ENCODE results near the gene ITGB2.

Gene ITGB2

DNA sequence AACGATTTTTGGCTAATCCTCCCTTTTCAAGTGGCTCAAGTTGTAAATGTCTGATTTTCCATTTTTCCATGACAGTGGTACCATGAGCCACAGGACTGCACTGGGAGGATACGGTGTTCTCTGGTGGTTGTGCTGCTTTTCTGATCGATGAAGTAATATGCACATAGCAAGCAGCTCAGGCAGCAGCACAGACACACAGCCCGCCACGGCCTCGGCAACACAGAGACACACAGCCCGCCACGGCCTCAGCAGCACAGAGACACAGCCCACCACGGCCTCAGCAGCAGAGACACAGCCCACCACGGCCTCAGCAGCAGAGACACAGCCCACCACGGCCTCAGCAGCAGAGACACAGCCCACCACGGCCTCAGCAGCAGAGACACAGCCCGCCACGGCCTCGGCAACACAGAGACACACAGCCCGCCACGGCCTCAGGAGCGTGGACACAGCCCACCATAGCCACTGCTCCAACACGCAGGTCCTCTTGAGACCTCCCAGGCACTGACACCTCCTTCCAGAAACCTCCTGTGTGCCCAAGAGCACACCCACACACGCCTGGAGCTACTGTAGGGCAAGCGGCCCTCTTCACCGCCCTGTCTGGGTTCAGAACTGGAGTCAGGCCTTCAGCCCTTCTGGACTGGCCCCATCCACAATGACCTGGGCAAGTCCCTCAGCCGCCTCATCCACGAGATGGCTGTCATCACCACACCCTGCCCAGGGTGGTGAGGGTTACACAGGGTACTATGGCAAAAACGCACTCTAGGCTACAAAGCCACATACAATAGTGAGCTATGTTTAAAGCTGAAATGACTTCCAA, 57.6 kb downstream of the ITGB2 start:
- no peak for DNase-seq

DNA sequence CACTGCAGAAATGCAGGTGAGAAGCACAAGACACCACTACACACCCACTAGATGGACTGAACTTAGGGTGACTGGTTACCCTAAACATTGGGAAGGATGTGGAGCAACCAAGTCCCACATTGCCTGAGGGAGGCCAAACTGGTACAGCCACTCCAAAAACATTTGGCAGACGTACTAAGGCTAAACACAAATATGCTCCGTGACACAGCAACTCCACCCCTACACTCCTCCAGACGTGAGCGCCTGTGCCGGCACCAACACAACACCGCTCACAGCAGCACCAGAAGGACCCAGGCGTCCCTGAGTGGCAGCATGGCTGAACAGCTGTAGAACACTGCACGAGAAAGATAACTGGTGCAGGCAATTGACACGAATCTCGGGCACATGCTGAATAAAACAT, 61.9 kb downstream of the ITGB2 start:
- DNase-seq, result no peak

DNA sequence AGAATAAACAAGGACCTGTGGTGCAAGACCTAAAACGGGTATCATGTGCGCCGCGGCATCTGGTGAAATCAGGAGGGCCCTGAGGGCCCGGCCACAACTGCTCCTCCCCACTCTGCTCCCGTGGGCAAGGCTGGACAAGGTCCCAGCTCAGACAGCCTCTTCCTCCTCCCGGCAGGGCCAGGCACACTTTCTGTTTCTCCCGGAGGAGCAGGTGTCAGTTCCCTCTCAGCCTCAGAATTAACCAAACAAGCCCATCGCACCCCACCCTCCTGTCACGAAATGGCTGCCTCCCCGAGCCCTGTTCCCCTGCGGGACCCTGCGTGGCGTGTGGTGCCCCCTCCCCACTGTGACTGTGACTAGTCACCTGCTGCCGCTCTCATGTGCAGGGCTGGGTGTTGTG, 62.4 kb downstream of the ITGB2 start:
- DNase-seq, result no peak

GRCh38 chr21:44857127-44857892, 63.4 kb downstream of the ITGB2 start:
- DNase-seq, result no peak

DNA sequence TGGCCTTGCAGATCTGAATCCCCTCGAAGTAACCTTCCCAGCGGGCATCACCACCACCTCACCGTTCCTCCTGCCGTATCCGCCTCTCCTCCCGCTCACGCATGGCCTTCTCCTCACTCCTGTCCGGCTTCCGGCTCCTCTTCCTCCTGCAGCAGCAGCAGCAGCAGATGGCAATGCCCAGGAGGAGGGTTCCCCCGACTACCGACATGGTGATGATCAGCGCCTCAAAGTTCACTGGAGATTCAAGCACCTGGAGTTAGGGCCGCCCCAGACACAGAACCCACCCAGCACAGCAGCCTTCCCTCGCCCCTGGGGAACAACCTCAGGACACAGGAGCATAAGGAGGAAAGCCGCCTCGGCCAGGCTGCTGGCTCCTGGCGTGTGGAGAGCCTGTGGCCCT, 64.6 kb downstream of the ITGB2 start:
- no peak for DNase-seq

GRCh38 chr21:44855572-44855971, 65.1 kb downstream of the ITGB2 start:
- DNase-seq, result no peak

DNA sequence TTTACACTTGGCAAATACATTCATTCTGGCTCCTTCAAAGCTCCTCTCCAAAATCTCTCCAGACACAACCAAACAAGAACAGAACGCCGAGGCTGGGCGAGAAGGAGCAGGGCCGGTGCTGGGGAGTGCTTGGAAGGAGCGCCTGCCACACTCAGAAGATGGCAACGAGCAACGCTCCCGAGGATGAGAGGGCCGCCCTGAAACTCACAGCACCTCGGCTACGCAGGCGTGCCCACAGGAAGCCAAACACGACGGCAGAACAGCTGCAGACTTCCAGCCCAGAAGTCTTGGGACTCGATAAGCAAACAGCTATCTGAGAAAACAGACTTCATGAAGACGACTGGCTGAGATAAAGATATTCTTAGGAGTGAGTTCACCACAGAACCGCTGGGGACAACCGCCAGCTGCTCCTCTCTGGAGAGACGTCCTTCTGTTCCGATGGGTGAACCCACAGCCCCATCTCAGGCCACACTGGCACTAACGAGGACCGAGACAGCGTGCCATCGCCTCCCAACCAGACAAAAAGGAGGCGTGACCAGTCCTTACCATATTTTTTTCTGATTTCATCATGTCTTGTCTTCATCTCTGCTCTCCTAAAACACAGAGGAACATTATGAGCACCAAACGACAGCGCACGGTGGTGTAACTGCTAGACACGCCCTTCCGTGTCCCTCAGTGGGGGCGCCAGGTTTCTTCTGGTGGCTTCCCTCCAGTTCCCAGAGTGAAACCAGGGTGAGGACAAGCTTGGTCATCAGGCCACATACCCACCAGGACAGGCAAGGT, 65.8 kb downstream of the ITGB2 start:
- DNase-seq, result no peak

- DNase-seq, result no peak
These were observed 66.4 kb downstream of the ITGB2 start for GRCh38 chr21:44854391-44854663.

GRCh38 chr21:44853601-44854390, 66.9 kb downstream of the ITGB2 start:
- DNase-seq, result no peak

GRCh38 chr21:44850905-44851657, 69.6 kb downstream of the ITGB2 start:
- no peak for DNase-seq

DNA sequence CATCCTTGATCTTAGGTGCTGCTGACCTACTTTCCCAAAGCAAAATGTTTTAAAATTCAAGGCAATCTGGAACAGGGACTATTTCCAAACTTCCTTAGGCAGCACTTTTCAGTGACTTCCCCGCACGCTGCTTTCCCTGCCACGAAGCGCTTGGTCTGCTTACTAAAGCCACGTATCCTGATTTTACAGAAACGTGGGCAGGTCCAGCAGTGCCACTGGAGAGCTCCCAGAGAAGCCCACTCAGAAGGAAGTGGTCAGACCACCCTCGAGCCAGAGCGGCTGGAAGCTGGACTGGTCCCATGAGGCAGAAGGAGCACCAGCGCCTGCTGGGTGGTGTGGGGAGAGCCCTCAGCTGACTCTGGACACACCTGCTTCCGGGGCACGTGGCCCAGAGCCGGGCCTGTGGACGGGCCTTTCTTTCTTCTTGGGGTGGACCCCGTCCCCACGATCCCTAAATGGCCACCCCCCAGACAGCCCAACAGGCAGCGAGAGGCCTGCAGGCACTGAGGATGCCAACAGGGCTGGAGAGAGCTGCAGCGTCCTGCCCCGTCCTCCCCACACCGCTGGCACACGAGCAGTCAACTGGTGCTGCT, 70.4 kb downstream of the ITGB2 start:
- DNase-seq, result no peak

DNA sequence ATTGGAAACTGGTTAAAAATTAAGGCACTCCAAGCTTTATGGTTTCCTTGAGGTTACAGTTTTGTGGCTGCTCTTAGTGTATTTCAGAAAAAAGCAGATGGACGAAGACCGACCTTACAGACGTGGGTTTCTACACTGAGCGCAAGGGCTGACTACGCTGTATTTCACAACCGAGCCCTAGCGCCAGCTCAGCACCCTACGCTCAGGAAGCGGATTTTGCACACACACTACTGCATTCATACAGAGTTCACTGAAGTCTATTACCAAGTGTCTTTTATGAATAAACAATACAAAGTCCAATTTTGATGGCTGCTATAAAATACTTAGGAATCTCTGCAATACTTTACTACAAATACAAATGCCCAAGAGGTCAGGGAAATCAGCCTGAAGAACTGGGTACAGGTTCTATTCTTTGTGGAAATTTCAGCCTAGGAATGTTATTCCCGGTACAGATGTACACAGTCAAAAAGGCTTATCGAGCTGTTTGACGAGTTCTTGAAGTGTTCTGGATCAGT, 71.0 kb downstream of the ITGB2 start:
- no peak for DNase-seq

GRCh38 chr21:44848821-44849521, 71.7 kb downstream of the ITGB2 start:
- no peak for DNase-seq

DNA sequence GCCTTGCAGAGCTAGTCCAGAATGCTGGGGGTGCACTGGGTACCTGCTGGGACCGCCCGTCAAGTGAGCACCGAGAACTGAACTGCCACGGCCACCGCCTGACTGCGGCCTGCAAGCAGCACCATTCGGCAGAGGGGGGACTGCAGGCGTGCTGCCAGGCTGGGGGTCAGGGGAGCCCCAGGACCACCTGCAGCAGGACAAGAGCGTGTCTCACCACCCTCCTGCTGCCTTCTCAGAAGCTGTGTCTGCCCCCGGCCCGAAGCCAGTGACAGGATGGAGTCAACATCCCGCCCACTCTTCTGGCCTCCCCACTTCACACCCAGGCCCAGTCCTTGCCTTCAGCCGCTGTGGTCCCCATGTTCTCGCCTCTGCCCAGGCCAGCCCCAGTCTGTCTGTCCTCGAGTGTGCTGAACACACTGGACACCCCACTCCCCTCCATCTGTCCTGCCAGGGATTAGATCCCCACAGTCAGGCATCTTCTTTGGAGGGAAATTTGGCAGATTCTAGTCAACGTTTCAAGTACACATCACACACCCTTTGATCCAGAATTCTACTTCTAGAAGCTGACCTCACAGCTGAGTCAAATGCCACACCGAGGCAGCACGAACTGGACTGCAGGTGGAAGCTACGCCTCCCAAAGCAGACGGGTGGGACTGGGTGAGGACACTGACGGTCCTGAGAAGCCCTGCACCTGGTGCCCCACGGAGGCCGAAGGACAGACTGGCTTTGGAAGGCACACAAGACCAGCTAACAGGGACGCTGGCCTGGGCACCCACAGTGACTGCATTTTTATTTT, 73.2 kb downstream of the ITGB2 start:
- DNase-seq, result no peak

DNA sequence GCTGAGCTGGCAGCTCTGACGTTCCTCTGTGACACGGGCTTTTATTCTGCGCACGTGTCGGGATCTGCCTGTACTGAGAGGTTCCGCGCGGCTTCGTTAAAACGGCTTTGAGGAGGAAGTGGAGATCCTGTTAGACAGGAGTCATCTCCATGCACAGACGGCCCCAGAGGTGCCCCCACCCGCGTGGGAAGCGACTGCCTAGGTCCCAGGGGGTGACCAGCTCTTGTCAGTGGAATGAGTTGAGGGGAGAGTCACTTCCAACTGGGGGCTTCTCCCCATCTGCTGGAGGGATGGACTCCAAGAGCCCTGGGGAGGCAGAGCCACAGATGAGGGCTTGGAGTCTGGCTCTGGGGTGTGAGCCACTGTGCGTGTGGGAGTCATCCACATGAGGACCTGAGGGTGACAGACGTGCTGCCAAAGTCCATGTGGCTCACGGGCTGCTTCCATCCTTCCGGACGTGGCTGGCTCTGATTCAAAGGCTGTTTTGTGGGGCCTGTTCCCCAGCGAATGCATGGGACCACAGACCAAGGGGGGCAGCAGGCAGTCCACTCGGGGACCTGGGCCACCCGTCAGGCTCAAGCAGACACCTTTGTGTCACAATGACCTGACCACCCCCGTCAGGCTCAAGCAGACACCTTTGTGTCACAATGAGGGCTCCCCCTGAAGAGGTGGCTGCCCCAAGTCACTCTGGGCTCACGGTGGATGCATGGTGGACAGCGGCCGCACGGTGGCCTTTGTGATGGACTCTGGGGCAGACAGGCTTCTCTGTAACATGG, 74.0 kb downstream of the ITGB2 start:
- no peak for DNase-seq

DNA sequence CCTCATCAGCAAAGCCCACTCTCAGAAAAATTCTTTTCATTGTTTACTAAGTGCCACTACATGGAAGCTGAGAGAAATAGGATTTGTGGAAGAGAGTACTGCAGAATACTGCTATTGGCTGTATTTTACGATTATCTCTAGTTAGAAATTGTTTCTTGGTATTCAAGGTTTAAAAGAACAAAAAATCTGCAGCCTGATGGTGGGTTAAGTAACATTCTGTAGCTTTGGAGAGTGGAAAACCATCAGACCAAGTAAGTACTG, 74.5 kb downstream of the ITGB2 start:
- no peak for DNase-seq

DNA sequence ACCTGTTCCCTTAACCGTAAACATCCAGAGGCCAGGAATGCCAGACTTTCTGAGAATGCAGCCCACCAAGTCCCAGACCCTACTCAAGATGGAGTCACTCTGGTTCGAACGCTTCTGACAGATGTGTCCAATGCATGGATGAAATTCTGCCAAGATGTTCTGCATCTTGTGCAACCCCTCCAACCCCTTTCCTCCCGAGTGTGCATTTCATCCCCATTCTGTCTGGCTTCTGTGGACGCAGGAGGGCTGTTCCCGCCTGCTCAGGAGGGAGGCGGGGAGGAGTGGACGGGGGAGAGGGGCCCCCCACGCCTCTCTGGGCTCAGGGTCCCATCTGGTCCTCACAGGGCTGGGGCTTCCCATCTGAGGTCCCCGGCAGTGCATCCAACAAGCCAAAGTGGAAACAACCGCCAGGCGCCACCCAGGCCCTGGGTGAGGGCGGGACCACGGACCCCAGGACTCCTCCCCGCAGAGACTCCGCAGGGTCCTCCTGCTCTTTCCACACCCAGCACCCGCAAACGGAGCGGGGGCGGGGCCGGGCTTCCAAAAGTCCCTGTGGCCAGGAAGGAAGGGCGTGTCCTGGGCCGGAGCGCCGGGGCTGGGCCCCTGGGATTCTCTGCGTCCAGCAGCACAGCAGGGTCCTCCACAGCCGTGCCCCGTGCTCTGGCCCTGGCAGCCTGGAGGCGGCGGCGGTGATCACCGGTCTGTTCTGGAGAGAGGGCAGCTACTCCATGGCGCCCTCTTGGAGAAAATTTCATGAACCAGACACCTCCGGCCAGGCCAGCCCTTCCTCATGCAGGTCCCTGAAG, 75.1 kb downstream of the ITGB2 start:
- no peak for DNase-seq

- DNase-seq, result no peak
These were observed 76.4 kb downstream of the ITGB2 start for GRCh38 chr21:44844256-44844655.

All from amniotic stem cell (primary cell).